ENCODE results near the gene FRS3. TPM values are rescaled to one million over a fixed set of nuclear protein-coding genes. Genes with fewer than 3 reads are reported as not detected.

FRS3 gene
- total and polyA plus RNA-seq, 2 of the 8 experiments (the other 6 are each of a cell fraction or from before 2014, with no cell fraction given): 3.4 to 4.4 TPM

GRCh38 chr6:41796474-41796873 lies 16.8 kb upstream of the FRS3 start:
- FAIRE-seq (no peak), DNase-seq (ENCODE audit: low read depth in 1 of 2, low spot score in 2 of 2) (no peak)
- Histone ChIP-seq H3K4ac (replicated peaks; ENCODE audit: insufficient read length, low read depth, low read length) (no peak overlapping the region), H2BK120ac (replicated peaks; ENCODE audit: low read depth, low read length) (no peak overlapping the region), H4K5ac (ENCODE audit: insufficient read length, low read depth, low read length) (no peak overlapping the region), H3K14ac (ENCODE audit: insufficient read length) (no peak overlapping the region), H4K8ac (ENCODE audit: extremely low read depth, insufficient read depth, low read length) (no peak overlapping the region), H3K79me2 (ENCODE audit: control insufficient read depth in 1 of 2, insufficient read depth in 2 of 2, low read length in 2 of 2) (no peaks in the 10 kb centered on the region), H3K27ac (ENCODE audit: low read depth, low read length) (no peak overlapping the region), H3K9me3 (ENCODE audit: insufficient read depth in 2 of 2, low read depth in 1 of 2, low read length in 1 of 2) (no peaks in the 10 kb centered on the region), H3K79me1 (ENCODE audit: low read depth, low read length) (no peaks in the 10 kb centered on the region), H3K9ac (replicated peaks in 1 of 4; ENCODE audit: extremely low read depth in 1 of 4, low read depth in 3 of 4, low read length in 3 of 4) (no peak overlapping the region), H3K4me1 (replicated peaks in 1 of 4; ENCODE audit: control insufficient read depth in 3 of 4, insufficient read depth in 4 of 4, low read length in 3 of 4) (no peaks in the 10 kb centered on the region), H2BK12ac (ENCODE audit: low read depth, low read length) (no peak overlapping the region), H3K18ac (ENCODE audit: extremely low read depth, low read length) (no peak overlapping the region), H4K20me1 (replicated peaks in 1 of 2; ENCODE audit: control insufficient read depth in 1 of 2, insufficient read depth in 2 of 2, low read length in 2 of 2) (peaks cover 2% of the 10 kb centered on the region in 2 experiments), H3K27me3 (replicated peaks in 1 of 4; ENCODE audit: control insufficient read depth in 3 of 4, extremely low read depth in 1 of 4, insufficient read depth in 3 of 4, low read length in 3 of 4) (no peaks in the 10 kb centered on the region), H2AK5ac (ENCODE audit: low read depth, low read length) (no peak overlapping the region), H3K4me2 (ENCODE audit: insufficient read depth in 1 of 2, low read depth in 2 of 2, low read length in 2 of 2) (no peak overlapping the region), H2AFZ (ENCODE audit: low read length) (no peak overlapping the region), H2BK5ac (ENCODE audit: low read depth, low read length) (no peak overlapping the region), H3K23me2 (ENCODE audit: low read depth, low read length) (no peaks in the 10 kb centered on the region), H3K36me3 (ENCODE audit: control insufficient read depth in 2 of 4, insufficient read depth in 4 of 4, low read length in 3 of 4) (peaks cover 3 to 33% (median 14%) of the 10 kb centered on the region in 4 experiments; a peak in 5 of 8 replicates), H3K4me3 (ENCODE audit: extremely low read depth in 1 of 4, insufficient read depth in 2 of 4, low read depth in 3 of 4, low read length in 4 of 4) (no peak overlapping the region), H2BK15ac (ENCODE audit: low read length) (no peak overlapping the region), H2BK20ac (ENCODE audit: low read length) (no peak overlapping the region), H3K23ac (ENCODE audit: insufficient read length) (no peak overlapping the region), H4K91ac (replicated peaks; ENCODE audit: insufficient read length, low read length) (no peak overlapping the region), H3K56ac (replicated peaks; ENCODE audit: insufficient read length, low read depth, low read length) (no peak overlapping the region)
- WGBS, 2 experiments (ENCODE audit: extremely low coverage in 1 of 2, insufficient coverage in 1 of 2, insufficient read length in 1 of 2, insufficient replicate concordance in 2 of 2, low coverage in 1 of 2, low lambda C conversion rate in 2 of 2, missing lambda C conversion rate in 1 of 2): 75% methylated on average over 2 of the region's 2 CpGs; no CpG with 5 or more reads in 1 of the 2 experiments
- CTCF ChIA-PET (ENCODE audit: partially characterized antibody): interaction anchor here (0.9 to 2.5 kb wide), 3 partner anchors 9 to 253 kb away, joined by 3 to 12 read pairs (median 6); partner anchors contain the start of genes TAF8 and TOMM6
- POLR2A ChIA-PET (ENCODE audit: partially characterized antibody): interaction anchor here (1.0 kb wide), 1 partner anchor 9 kb away, joined by 4 read pairs; the partner anchor contains the start of gene TOMM6
- TF ChIP-seq BACH1 (IDR thresholded peaks at IDR 0.05; ENCODE audit: low read length) (no peak), RXRA (IDR thresholded peaks at IDR 0.05; ENCODE audit: insufficient read depth, low read depth, low read length) (no peak), RNF2 (IDR thresholded peaks at IDR 0.05; ENCODE audit: borderline replicate concordance, low read depth, low read length, missing control alignments, poor library complexity, severe bottlenecking) (no peak), KDM5A (IDR thresholded peaks at IDR 0.05; ENCODE audit: low read length) (no peak), SAP30 (IDR thresholded peaks at IDR 0.05; ENCODE audit: insufficient read depth, insufficient replicate concordance, low read length) (no peak), GTF2F1 (IDR thresholded peaks at IDR 0.05; ENCODE audit: borderline replicate concordance, low read depth, low read length) (no peak), HDAC2 (IDR thresholded peaks at IDR 0.05; ENCODE audit: borderline replicate concordance in 1 of 2, low read depth in 2 of 2, low read length in 2 of 2) (no peak), CHD1 (IDR thresholded peaks at IDR 0.05; ENCODE audit: low read depth, low read length) (no peak)
- TF ChIP-seq, protein P1, sequence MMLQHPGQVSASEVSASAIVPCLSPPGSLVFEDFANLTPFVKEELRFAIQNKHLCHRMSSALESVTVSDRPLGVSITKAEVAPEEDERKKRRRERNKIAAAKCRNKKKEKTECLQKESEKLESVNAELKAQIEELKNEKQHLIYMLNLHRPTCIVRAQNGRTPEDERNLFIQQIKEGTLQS (IDR thresholded peaks at IDR 0.05; ENCODE audit: insufficient read depth, low read depth, low read length): no peak
